MV-4-11 (cell line): Measurements from ENCODE around the gene SND1.

Experiments used
- DNase-seq: peaks from one replicate; lab custom pipeline; 2025; lab: John Stamatoyannopoulos, UW

The SND1 gene

GRCh38 chr7:127996253-127997071 is 344.5 kb downstream of the SND1 start:
- DNase-seq: no peak

GRCh38 chr7:127997226-127997922 is 345.4 kb downstream of the SND1 start:
- DNase-seq: no peak

- DNase-seq: no peak
Observed at GRCh38 chr7:127998671-127999070, 346.7 kb downstream of the SND1 start.

- DNase-seq: peak; percentile 33
Observed at GRCh38 chr7:128000048-128000447, 348.1 kb downstream of the SND1 start.

GRCh38 chr7:128000854-128001265 is 348.9 kb downstream of the SND1 start:
- DNase-seq: peak; percentile 22

- peak; percentile 35 for DNase-seq
Observed at GRCh38 chr7:128003167-128003566, 351.2 kb downstream of the SND1 start.

GRCh38 chr7:128003787-128004186 is 351.8 kb downstream of the SND1 start:
- peak; percentile 19 for DNase-seq

- DNase-seq: no peak
Observed at GRCh38 chr7:128004623-128005022, 352.6 kb downstream of the SND1 start.

GRCh38 chr7:128005117-128005516 is 353.1 kb downstream of the SND1 start:
- no peak for DNase-seq

GRCh38 chr7:128005759-128006159 is 353.8 kb downstream of the SND1 start:
- DNase-seq: no peak

GRCh38 chr7:128006550-128007302 is 354.7 kb downstream of the SND1 start:
- DNase-seq: no peak

- DNase-seq: no peak
Observed at GRCh38 chr7:128007303-128007680, 355.3 kb downstream of the SND1 start.

GRCh38 chr7:128008141-128008540 is 356.1 kb downstream of the SND1 start:
- DNase-seq: no peak

- no peak for DNase-seq
Observed at GRCh38 chr7:128008744-128009143, 356.8 kb downstream of the SND1 start.

- no peak for DNase-seq
Observed at GRCh38 chr7:128010391-128011127, 358.6 kb downstream of the SND1 start.

GRCh38 chr7:128011131-128011661 is 359.2 kb downstream of the SND1 start:
- DNase-seq: no peak

GRCh38 chr7:128014811-128015210 is 362.8 kb downstream of the SND1 start:
- DNase-seq: no peak

- no peak for DNase-seq
Observed at GRCh38 chr7:128017460-128017859, 365.5 kb downstream of the SND1 start.

- DNase-seq: no peak
Observed at GRCh38 chr7:128017862-128018845, 366.2 kb downstream of the SND1 start.

GRCh38 chr7:128019288-128019687 is 367.3 kb downstream of the SND1 start:
- no peak for DNase-seq
